ENCODE results near the gene ASRGL1.

The ASRGL1 gene

GRCh38 chr11:62404435-62404834 is 67.2 kb downstream of the ASRGL1 start:
- Histone ChIP-seq H3K36me3 (replicated peaks in 1 of 2; ENCODE audit: control insufficient read depth in 2 of 2, insufficient read depth in 2 of 2, low read length in 2 of 2) (no peaks in the 10 kb centered on the region), H3K4me2 (ENCODE audit: insufficient read depth, low read length, poor library complexity, severe bottlenecking) (no peak overlapping the region), H3K4ac (ENCODE audit: low read length) (no peak overlapping the region), H3K9me3 (replicated peaks in 1 of 2; ENCODE audit: control insufficient read depth in 2 of 2, insufficient read depth in 1 of 2, low read depth in 1 of 2, low read length in 2 of 2) (no peaks in the 10 kb centered on the region), H3K4me3 (ENCODE audit: low read length in 2 of 2) (peak overlapping the region in 1 of 2 donors; percentile 41), H2BK120ac (ENCODE audit: low read depth, low read length) (no peak overlapping the region), H2BK12ac (ENCODE audit: low read length) (no peak overlapping the region), H2BK15ac (ENCODE audit: low read length) (peak overlapping the region; percentile 45), H3K9ac (ENCODE audit: low read depth, low read length, poor library complexity) (no peak overlapping the region), H3K27me3 (ENCODE audit: control insufficient read depth in 3 of 3, insufficient read depth in 3 of 3, low read depth in 1 of 3, low read length in 3 of 3) (peaks cover 0 to 15% (median 0%) of the 10 kb centered on the region in 3 experiments), H4K8ac (ENCODE audit: low read depth, low read length) (no peak overlapping the region), H3K14ac (ENCODE audit: low read length) (no peak overlapping the region), H3K79me1 (ENCODE audit: low read depth, low read length) (no peaks in the 10 kb centered on the region), H3K27ac (replicated peaks; ENCODE audit: low read length) (no peak overlapping the region), H2AK5ac (ENCODE audit: low read depth, low read length) (no peak overlapping the region), H2AFZ (ENCODE audit: low read length) (no peak overlapping the region), H3K23ac (ENCODE audit: low read depth, low read length, poor library complexity) (no peak overlapping the region), H3K18ac (ENCODE audit: low read length) (no peak overlapping the region), H3K4me1 (ENCODE audit: control insufficient read depth in 2 of 2, insufficient read depth in 1 of 2, low read depth in 1 of 2, low read length in 2 of 2) (peaks cover 7 to 9% of the 10 kb centered on the region in 2 donors), H4K91ac (ENCODE audit: low read depth, low read length, poor library complexity) (no peak overlapping the region), H2BK5ac (ENCODE audit: low read length) (no peak overlapping the region)
- DNase-seq (ENCODE audit: low spot score), result no peak
- no CpG with 5 or more reads among the region's 6 CpGs for WGBS, 2 donors (ENCODE audit: extremely low coverage in 2 of 2, insufficient read length in 2 of 2, insufficient replicate concordance in 1 of 2)

GRCh38 chr11:62404901-62405300 is 67.7 kb downstream of the ASRGL1 start:
- H4K8ac ChIP-seq (ENCODE audit: low read depth, low read length), result no peak overlapping the region
- no CpG with 5 or more reads among the region's 5 CpGs for WGBS, 2 donors (ENCODE audit: extremely low coverage in 2 of 2, insufficient read length in 2 of 2, insufficient replicate concordance in 1 of 2)
- H2BK15ac ChIP-seq (ENCODE audit: low read length), result no peak overlapping the region
- no peak overlapping the region for H2BK5ac ChIP-seq (ENCODE audit: low read length)
- H2AK5ac ChIP-seq (ENCODE audit: low read depth, low read length), result peak overlapping the region; percentile 25
- no peak overlapping the region for H2BK120ac ChIP-seq (ENCODE audit: low read depth, low read length)
- no peaks in the 10 kb centered on the region for H3K79me1 ChIP-seq (ENCODE audit: low read depth, low read length)
- H3K9ac ChIP-seq (ENCODE audit: low read depth, low read length, poor library complexity), result no peak overlapping the region
- H3K4me1 ChIP-seq (ENCODE audit: control insufficient read depth in 2 of 2, insufficient read depth in 1 of 2, low read depth in 1 of 2, low read length in 2 of 2), result peaks cover 2 to 7% of the 10 kb centered on the region in 2 donors
- no peak overlapping the region for H2BK12ac ChIP-seq (ENCODE audit: low read length)
- no peak overlapping the region for H2AFZ ChIP-seq (ENCODE audit: low read length)
- H3K14ac ChIP-seq (ENCODE audit: low read length), result no peak overlapping the region
- DNase-seq (ENCODE audit: low spot score), result no peak
- H3K9me3 ChIP-seq (replicated peaks in 1 of 2; ENCODE audit: control insufficient read depth in 2 of 2, insufficient read depth in 1 of 2, low read depth in 1 of 2, low read length in 2 of 2), result no peaks in the 10 kb centered on the region
- H3K23ac ChIP-seq (ENCODE audit: low read depth, low read length, poor library complexity), result no peak overlapping the region
- no peak overlapping the region for H3K4me2 ChIP-seq (ENCODE audit: insufficient read depth, low read length, poor library complexity, severe bottlenecking)
- no peak overlapping the region for H3K27ac ChIP-seq (replicated peaks; ENCODE audit: low read length)
- H3K4ac ChIP-seq (ENCODE audit: low read length), result no peak overlapping the region
- H4K91ac ChIP-seq (ENCODE audit: low read depth, low read length, poor library complexity), result no peak overlapping the region
- no peaks in the 10 kb centered on the region for H3K36me3 ChIP-seq (replicated peaks in 1 of 2; ENCODE audit: control insufficient read depth in 2 of 2, insufficient read depth in 2 of 2, low read length in 2 of 2)
- H3K18ac ChIP-seq (ENCODE audit: low read length), result no peak overlapping the region
- peaks cover 0 to 15% (median 0%) of the 10 kb centered on the region in 3 experiments for H3K27me3 ChIP-seq (ENCODE audit: control insufficient read depth in 3 of 3, insufficient read depth in 3 of 3, low read depth in 1 of 3, low read length in 3 of 3)
- no peak overlapping the region for H3K4me3 ChIP-seq (ENCODE audit: low read length in 2 of 2)

- Histone ChIP-seq H3K18ac (ENCODE audit: low read length) (no peak overlapping the region), H3K9me3 (replicated peaks in 1 of 2; ENCODE audit: control insufficient read depth in 2 of 2, insufficient read depth in 1 of 2, low read depth in 1 of 2, low read length in 2 of 2) (no peaks in the 10 kb centered on the region), H4K8ac (ENCODE audit: low read depth, low read length) (no peak overlapping the region), H3K27ac (replicated peaks; ENCODE audit: low read length) (no peak overlapping the region), H3K4me3 (ENCODE audit: low read length in 2 of 2) (no peak overlapping the region), H3K79me1 (ENCODE audit: low read depth, low read length) (no peaks in the 10 kb centered on the region), H3K4me2 (ENCODE audit: insufficient read depth, low read length, poor library complexity, severe bottlenecking) (no peak overlapping the region), H2AFZ (ENCODE audit: low read length) (no peak overlapping the region), H3K14ac (ENCODE audit: low read length) (no peak overlapping the region), H2BK5ac (ENCODE audit: low read length) (no peak overlapping the region), H3K4ac (ENCODE audit: low read length) (no peak overlapping the region), H3K36me3 (replicated peaks in 1 of 2; ENCODE audit: control insufficient read depth in 2 of 2, insufficient read depth in 2 of 2, low read length in 2 of 2) (no peaks in the 10 kb centered on the region), H3K23ac (ENCODE audit: low read depth, low read length, poor library complexity) (no peak overlapping the region), H3K9ac (ENCODE audit: low read depth, low read length, poor library complexity) (no peak overlapping the region), H4K91ac (ENCODE audit: low read depth, low read length, poor library complexity) (no peak overlapping the region), H2AK5ac (ENCODE audit: low read depth, low read length) (no peak overlapping the region), H2BK120ac (ENCODE audit: low read depth, low read length) (no peak overlapping the region), H2BK15ac (ENCODE audit: low read length) (no peak overlapping the region), H2BK12ac (ENCODE audit: low read length) (no peak overlapping the region), H3K27me3 (ENCODE audit: control insufficient read depth in 3 of 3, insufficient read depth in 3 of 3, low read depth in 1 of 3, low read length in 3 of 3) (peaks cover 0 to 20% (median 0%) of the 10 kb centered on the region in 3 experiments), H3K4me1 (ENCODE audit: control insufficient read depth in 2 of 2, insufficient read depth in 1 of 2, low read depth in 1 of 2, low read length in 2 of 2) (peaks cover 2 to 7% of the 10 kb centered on the region in 2 donors)
- WGBS, 2 donors (ENCODE audit: extremely low coverage in 2 of 2, insufficient read length in 2 of 2, insufficient replicate concordance in 1 of 2), result no CpG with 5 or more reads among the region's 4 CpGs
- DNase-seq (ENCODE audit: low spot score), result no peak
These were observed 68.8 kb downstream of the ASRGL1 start for GRCh38 chr11:62406034-62406433.

GRCh38 chr11:62409831-62410230 is 72.6 kb downstream of the ASRGL1 start:
- Histone ChIP-seq H3K4me2 (ENCODE audit: insufficient read depth, low read length, poor library complexity, severe bottlenecking) (no peak overlapping the region), H2AK5ac (ENCODE audit: low read depth, low read length) (no peak overlapping the region), H3K9me3 (replicated peaks in 1 of 2; ENCODE audit: control insufficient read depth in 2 of 2, insufficient read depth in 1 of 2, low read depth in 1 of 2, low read length in 2 of 2) (no peaks in the 10 kb centered on the region), H3K14ac (ENCODE audit: low read length) (no peak overlapping the region), H4K8ac (ENCODE audit: low read depth, low read length) (no peak overlapping the region), H2AFZ (ENCODE audit: low read length) (no peak overlapping the region), H3K27me3 (ENCODE audit: control insufficient read depth in 3 of 3, insufficient read depth in 3 of 3, low read depth in 1 of 3, low read length in 3 of 3) (peaks cover 0 to 21% (median 0%) of the 10 kb centered on the region in 3 experiments), H4K91ac (ENCODE audit: low read depth, low read length, poor library complexity) (no peak overlapping the region), H2BK12ac (ENCODE audit: low read length) (peak overlapping the region; percentile 16), H3K23ac (ENCODE audit: low read depth, low read length, poor library complexity) (no peak overlapping the region), H3K27ac (replicated peaks; ENCODE audit: low read length) (no peak overlapping the region), H3K36me3 (replicated peaks in 1 of 2; ENCODE audit: control insufficient read depth in 2 of 2, insufficient read depth in 2 of 2, low read length in 2 of 2) (no peaks in the 10 kb centered on the region), H3K79me1 (ENCODE audit: low read depth, low read length) (no peaks in the 10 kb centered on the region), H2BK120ac (ENCODE audit: low read depth, low read length) (no peak overlapping the region), H3K9ac (ENCODE audit: low read depth, low read length, poor library complexity) (no peak overlapping the region), H2BK15ac (ENCODE audit: low read length) (no peak overlapping the region), H3K4me1 (ENCODE audit: control insufficient read depth in 2 of 2, insufficient read depth in 1 of 2, low read depth in 1 of 2, low read length in 2 of 2) (peaks cover 2% of the 10 kb centered on the region in 2 donors), H3K18ac (ENCODE audit: low read length) (peak overlapping the region; percentile 70), H3K4ac (ENCODE audit: low read length) (no peak overlapping the region), H3K4me3 (ENCODE audit: low read length in 2 of 2) (peak overlapping the region in 1 of 2 donors; percentile 71), H2BK5ac (ENCODE audit: low read length) (no peak overlapping the region)
- no peak for DNase-seq (ENCODE audit: low spot score)
- WGBS, 2 donors (ENCODE audit: extremely low coverage in 2 of 2, insufficient read length in 2 of 2, insufficient replicate concordance in 1 of 2), result no CpG with 5 or more reads among the region's 8 CpGs

Measured in neuronal stem cell (in vitro differentiated cells).